Hepatocyte (in vitro differentiated cells): ENCODE results near the gene BANK1. TPM values are rescaled to one million over a fixed set of nuclear protein-coding genes. Genes with fewer than 3 reads are reported as not detected.

Experiments
- DNase-seq: peaks from one replicate; pipeline ENCODE4 v3.0.0-alpha.2; 2016; ENCODE audit warnings: low spot score
- H2AFZ ChIP-seq: fragments of 200-600 bp; sonication (generic); 2 replicates; pipeline ENCODE4 v1.6.0; 2016; ENCODE audit warnings: antibody characterized with exemption, mild to moderate bottlenecking
- H3K27ac ChIP-seq: fragments of 200-600 bp; sonication (generic); 2 replicates; pipeline ENCODE4 v1.5.1; 2016; ENCODE audit warnings: mild to moderate bottlenecking
- H3K27me3 ChIP-seq: fragments of 200-600 bp; sonication (generic); 2 replicates; pipeline ENCODE4 v1.6.1; 2016
- H3K36me3 ChIP-seq: fragments of 200-600 bp; sonication (generic); replicated peaks from 2 replicates; pipeline ENCODE4 v1.5.1; 2016; ENCODE audit warnings: low read depth; ENCODE audit not compliant: insufficient read depth
- H3K4me1 ChIP-seq: fragments of 200-600 bp; sonication (generic); 2 replicates; pipeline ENCODE4 v1.5.1; 2016; ENCODE audit warnings: mild to moderate bottlenecking, moderate library complexity; ENCODE audit not compliant: insufficient read depth
- H3K4me2 ChIP-seq: fragments of 200-600 bp; sonication (generic); 2 replicates; pipeline ENCODE4 v1.6.0; 2016
- H3K4me3 ChIP-seq: fragments of 200-600 bp; sonication (generic); 2 replicates; pipeline ENCODE4 v1.5.1; 2016; ENCODE audit warnings: mild to moderate bottlenecking
- H3K79me2 ChIP-seq: fragments of 200-600 bp; sonication (generic); 2 replicates; pipeline ENCODE4 v1.6.0; 2017; ENCODE audit warnings: mild to moderate bottlenecking
- H3K9me2 ChIP-seq: fragments of 200-600 bp; sonication (generic); replicated peaks from 2 replicates; pipeline ENCODE4 v1.6.0; 2017; ENCODE audit warnings: mild to moderate bottlenecking; ENCODE audit not compliant: insufficient read depth
- H3K9me3 ChIP-seq: fragments of 200-600 bp; sonication (generic); 2 replicates; pipeline ENCODE4 v1.5.1; 2016; ENCODE audit warnings: low read depth, mild to moderate bottlenecking
- H4K20me1 ChIP-seq: fragments of 200-600 bp; sonication (generic); 2 replicates; pipeline ENCODE4 v1.6.0; 2016; ENCODE audit warnings: mild to moderate bottlenecking; ENCODE audit not compliant: insufficient read depth, poor library complexity, severe bottlenecking
- EZH2 ChIP-seq: fragments of 200-600 bp; sonication (generic); IDR thresholded peaks from 2 replicates; pipeline ENCODE4 v1.6.1; 2016; ENCODE audit warnings: antibody characterized with exemption, mild to moderate bottlenecking, borderline replicate concordance
- EZH2phosphoT487 ChIP-seq: fragments of 200-600 bp; sonication (generic); IDR thresholded peaks from one replicate; pipeline ENCODE4 v1.6.1; 2018; ENCODE audit warnings: antibody characterized with exemption, mild to moderate bottlenecking, low read depth, moderate library complexity; ENCODE audit not compliant: unreplicated experiment, severe bottlenecking
- WGBS: methylation state at CpG from one replicate; pipeline ENCODE4 v1.1.6; 2016; ENCODE audit warnings: low lambda C conversion rate; ENCODE audit errors: missing lambda C conversion rate; 5-methylcytosine and 5-hydroxymethylcytosine counted together
- polyA plus RNA-seq: library from polyadenylated mRNA; unstranded; fragments of >200 nt; fragmentation: Nextera tagmentation; extraction: Ambion mirVana; gene quantifications from 2 replicates; pipeline ENCODE4 v1.2.1, GENCODE V29; 2016
- total RNA-seq: library from RNA; depleted of rRNA; stranded (reverse); fragments of >200 nt; gene quantifications from 2 replicates; pipeline ENCODE4 v1.2.3, GENCODE V29; 2014
- TF ChIP-seq, protein P1 (sequence below): fragments of 200-600 bp; sonication (generic); IDR thresholded peaks from 2 replicates; pipeline ENCODE4 v1.5.1; 2016; ENCODE audit warnings: antibody characterized with exemption, mild to moderate bottlenecking; ENCODE audit not compliant: poor library complexity

The BANK1 gene
- total and polyA plus RNA-seq, 2 experiments from 2014 or later = 0.17 to 0.29 TPM

DNA sequence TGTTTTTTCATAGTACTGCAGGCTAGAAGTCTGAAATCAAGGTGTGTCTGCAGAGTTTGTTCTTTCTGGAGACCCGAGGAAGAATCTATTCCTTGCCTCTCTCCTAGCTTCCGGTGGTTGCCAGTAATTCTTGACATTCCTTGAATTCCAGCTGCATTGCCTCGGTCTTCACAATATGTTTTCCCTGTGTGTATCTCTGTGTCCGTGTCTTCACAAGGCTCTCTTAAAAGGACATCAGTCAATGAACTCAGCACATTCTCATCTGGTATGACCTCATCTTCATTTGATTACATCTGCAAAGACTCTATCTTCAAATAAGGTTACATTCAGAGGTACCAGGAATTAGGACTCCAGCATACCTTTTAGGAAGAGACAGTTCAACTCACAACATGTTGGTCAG, 163.4 kb downstream of the BANK1 start:
- Histone ChIP-seq H2AFZ (peak overlapping the region; percentile 7), H3K9me2 (no peaks in the 10 kb centered on the region), H4K20me1 (no peaks in the 10 kb centered on the region), H3K79me2 (no peaks in the 10 kb centered on the region), H3K4me1 (peaks cover 6% of the 10 kb centered on the region), H3K36me3 (no peaks in the 10 kb centered on the region), H3K4me3 (no peak overlapping the region), H3K27ac (peak overlapping the region; percentile 27), H3K27me3 (no peaks in the 10 kb centered on the region), H3K4me2 (peak overlapping the region; percentile 56), H3K9me3 (no peaks in the 10 kb centered on the region)
- peak; percentile 14 for DNase-seq
- no peak for TF ChIP-seq EZH2phosphoT487
- WGBS = 6% methylated on average over 4 of the region's 4 CpGs

DNA sequence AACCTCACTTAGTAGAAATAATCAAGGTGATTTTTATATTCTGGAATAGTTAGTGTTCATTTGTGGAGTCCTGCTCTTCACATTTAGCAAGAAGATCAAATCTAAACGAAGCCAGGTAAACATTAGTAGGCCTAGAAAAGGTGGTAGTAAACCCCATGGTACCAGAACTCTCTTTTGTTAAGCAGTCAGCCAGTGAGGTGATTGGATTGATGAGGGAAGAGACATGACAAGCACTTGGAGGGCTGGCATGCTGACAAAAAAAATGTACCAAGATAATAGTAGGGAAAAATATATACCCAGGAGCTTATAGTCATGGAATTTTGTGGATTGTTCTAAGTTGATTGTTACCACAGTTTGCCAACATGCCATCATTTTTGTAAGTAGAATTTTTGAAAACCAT, 163.8 kb downstream of the BANK1 start:
- Histone ChIP-seq H3K27ac (peak overlapping the region; percentile 27), H3K27me3 (no peaks in the 10 kb centered on the region), H3K9me2 (no peaks in the 10 kb centered on the region), H3K4me2 (peak overlapping the region; percentile 56), H4K20me1 (no peaks in the 10 kb centered on the region), H2AFZ (peak overlapping the region; percentile 7), H3K36me3 (no peaks in the 10 kb centered on the region), H3K4me1 (peaks cover 6% of the 10 kb centered on the region), H3K9me3 (no peaks in the 10 kb centered on the region), H3K79me2 (no peaks in the 10 kb centered on the region), H3K4me3 (no peak overlapping the region)
- WGBS = 72% methylated on average over 1 of the region's 1 CpG
- no peak for TF ChIP-seq EZH2phosphoT487
- no peak for TF ChIP-seq EZH2
- TF ChIP-seq, protein P1, sequence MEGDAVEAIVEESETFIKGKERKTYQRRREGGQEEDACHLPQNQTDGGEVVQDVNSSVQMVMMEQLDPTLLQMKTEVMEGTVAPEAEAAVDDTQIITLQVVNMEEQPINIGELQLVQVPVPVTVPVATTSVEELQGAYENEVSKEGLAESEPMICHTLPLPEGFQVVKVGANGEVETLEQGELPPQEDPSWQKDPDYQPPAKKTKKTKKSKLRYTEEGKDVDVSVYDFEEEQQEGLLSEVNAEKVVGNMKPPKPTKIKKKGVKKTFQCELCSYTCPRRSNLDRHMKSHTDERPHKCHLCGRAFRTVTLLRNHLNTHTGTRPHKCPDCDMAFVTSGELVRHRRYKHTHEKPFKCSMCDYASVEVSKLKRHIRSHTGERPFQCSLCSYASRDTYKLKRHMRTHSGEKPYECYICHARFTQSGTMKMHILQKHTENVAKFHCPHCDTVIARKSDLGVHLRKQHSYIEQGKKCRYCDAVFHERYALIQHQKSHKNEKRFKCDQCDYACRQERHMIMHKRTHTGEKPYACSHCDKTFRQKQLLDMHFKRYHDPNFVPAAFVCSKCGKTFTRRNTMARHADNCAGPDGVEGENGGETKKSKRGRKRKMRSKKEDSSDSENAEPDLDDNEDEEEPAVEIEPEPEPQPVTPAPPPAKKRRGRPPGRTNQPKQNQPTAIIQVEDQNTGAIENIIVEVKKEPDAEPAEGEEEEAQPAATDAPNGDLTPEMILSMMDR = no peak
- DNase-seq = no peak

DNA sequence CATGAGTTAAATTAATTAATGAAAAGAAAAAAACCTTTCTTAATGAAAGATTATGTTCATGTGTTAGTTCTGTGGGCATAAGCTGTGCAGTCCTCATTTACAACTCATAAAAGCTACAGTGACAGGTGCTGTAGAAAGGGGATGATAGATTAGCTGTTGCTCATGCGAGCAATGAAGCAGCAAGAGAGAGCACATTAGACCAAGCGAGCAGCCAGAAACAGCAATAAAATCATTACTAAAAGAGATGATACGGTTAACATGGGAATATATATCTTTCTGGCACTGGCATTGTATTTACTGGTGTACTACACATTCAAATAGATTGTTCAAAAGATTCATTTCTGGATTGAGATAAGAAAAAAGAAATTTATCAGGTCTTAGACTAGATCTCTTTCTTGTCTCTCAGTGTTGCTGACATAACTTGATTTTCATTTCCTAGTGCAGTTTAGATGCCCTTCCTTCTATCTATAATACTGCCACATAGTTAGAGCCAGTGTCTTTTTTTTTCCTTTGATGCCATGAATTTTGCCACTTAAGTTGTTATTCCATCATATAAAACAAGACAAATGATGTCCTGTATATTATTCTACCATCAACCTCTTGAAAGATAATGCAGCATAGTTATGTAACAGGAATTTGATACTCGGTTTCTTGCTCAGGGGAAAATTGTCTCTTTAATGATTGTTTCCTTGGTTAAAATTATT, 164.6 kb downstream of the BANK1 start:
- Histone ChIP-seq H3K36me3 (no peaks in the 10 kb centered on the region), H3K27ac (no peak overlapping the region), H3K9me3 (no peaks in the 10 kb centered on the region), H3K27me3 (no peaks in the 10 kb centered on the region), H3K4me3 (no peak overlapping the region), H3K4me2 (no peak overlapping the region), H4K20me1 (no peaks in the 10 kb centered on the region), H3K4me1 (peaks cover 6% of the 10 kb centered on the region), H2AFZ (no peak overlapping the region), H3K9me2 (no peaks in the 10 kb centered on the region), H3K79me2 (no peaks in the 10 kb centered on the region)
- TF ChIP-seq, protein P1 = no peak
- TF ChIP-seq EZH2 = no peak
- TF ChIP-seq EZH2phosphoT487 = no peak
- WGBS = 68% methylated on average over 4 of the region's 4 CpGs
- DNase-seq = no peak

DNA sequence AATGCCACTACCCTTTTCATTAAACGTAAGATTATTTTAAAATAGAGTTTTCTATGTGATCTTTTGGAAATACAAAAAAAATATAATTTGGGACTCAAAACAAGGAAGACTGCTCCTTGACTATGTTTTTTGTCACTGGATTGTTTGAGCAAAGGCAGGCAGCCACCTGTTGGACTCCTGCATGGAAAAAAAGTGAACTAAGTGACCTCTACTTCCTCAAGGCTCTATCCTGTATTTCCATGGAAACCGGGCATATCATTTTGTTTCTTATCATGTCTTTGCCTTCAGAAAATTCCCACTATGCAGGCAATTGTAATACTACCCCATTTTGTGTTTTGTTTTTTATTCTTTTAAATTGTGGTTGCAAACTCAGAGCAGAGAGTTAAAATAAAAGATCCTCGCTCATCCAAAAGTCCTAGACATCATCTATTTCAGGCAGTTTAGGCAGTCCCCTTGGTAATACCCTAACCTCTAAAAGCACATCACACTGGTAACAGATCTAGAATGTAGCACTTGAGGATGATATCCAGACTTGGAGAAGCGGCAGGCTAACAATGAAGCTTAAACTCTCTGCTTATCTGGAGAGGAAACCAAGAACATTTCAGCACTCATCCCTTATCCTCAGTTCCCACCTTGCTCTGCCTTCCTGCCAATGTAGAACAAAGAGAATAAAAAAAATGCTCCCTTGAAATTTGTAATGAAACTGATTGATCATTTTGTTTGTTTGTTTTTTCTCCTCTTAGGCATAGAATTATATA, 165.7 kb downstream of the BANK1 start:
- no peak for TF ChIP-seq EZH2
- H2AFZ ChIP-seq = no peak overlapping the region

More for the DNA sequence above, 165.7 kb downstream of the BANK1 start:
- WGBS = 80% methylated on average over 4 of the region's 4 CpGs
- Histone ChIP-seq H3K27me3 (no peaks in the 10 kb centered on the region), H3K9me3 (no peaks in the 10 kb centered on the region), H3K4me1 (peaks cover 6% of the 10 kb centered on the region), H3K4me2 (no peak overlapping the region), H3K9me2 (no peaks in the 10 kb centered on the region), H4K20me1 (no peaks in the 10 kb centered on the region), H3K27ac (no peak overlapping the region), H3K4me3 (no peak overlapping the region), H3K36me3 (no peaks in the 10 kb centered on the region), H3K79me2 (no peaks in the 10 kb centered on the region)
- no peak for DNase-seq
